Measurements from ENCODE around the gene TNFRSF1A. TPM values are rescaled to one million over a fixed set of nuclear protein-coding genes. Genes with fewer than 3 reads are reported as not detected.
A peak's percentile ranks its signal among the peaks of the same experiment; 100 is the strongest.

TNFRSF1A gene
- total and polyA plus RNA-seq, 2 of the 13 experiments (the other 11 are each of a cell fraction or from before 2014, with no cell fraction given) = 41.5 to 61.2 TPM

- TF ChIP-seq CSRNP1 (CRISPR knock-in tag; IDR thresholded peaks at IDR 0.05) = peak; percentile 22; the same call in 1 of the 2 replicates
- TF ChIP-seq ZNF704 (CRISPR knock-in tag; IDR thresholded peaks at IDR 0.05; ENCODE audit: borderline replicate concordance) = peak; percentile 75; the same call in 1 of the 2 replicates
- no peak for TF ChIP-seq PRMT3 (CRISPR knock-in tag; IDR thresholded peaks at IDR 0.05; ENCODE audit: borderline replicate concordance, low read depth)
- TF ChIP-seq KDM2A (CRISPR knock-in tag; IDR thresholded peaks at IDR 0.05; ENCODE audit: borderline replicate concordance, low read depth) = peak; percentile 67; the same call in 1 of the 2 replicates
- TF ChIP-seq KAT8 (CRISPR knock-in tag; IDR thresholded peaks at IDR 0.05) = peak; percentile 47
- 0 out of 2 replicates have a peak, but pooled peaks have one; percentile 47 for TF ChIP-seq HNRNPL (IDR thresholded peaks at IDR 0.05; ENCODE audit: low read depth, low read length)
- no peak for TF ChIP-seq ZNF101 (CRISPR knock-in tag; IDR thresholded peaks at IDR 0.05; ENCODE audit: borderline replicate concordance, low read depth)
- TF ChIP-seq MAZ (IDR thresholded peaks at IDR 0.05; ENCODE audit: borderline replicate concordance, low read depth, low read length) = no peak
- peak; percentile 55; the same call in 1 of the 2 replicates for TF ChIP-seq MAZ (CRISPR knock-in tag; IDR thresholded peaks at IDR 0.05; ENCODE audit: low read depth)
- peak; percentile 59 for TF ChIP-seq SAP130 (CRISPR knock-in tag; IDR thresholded peaks at IDR 0.05; ENCODE audit: low read depth)
- peak; percentile 19; the same call in 1 of the 2 replicates for TF ChIP-seq SMC3 (IDR thresholded peaks at IDR 0.05; ENCODE audit: low read length)
- no peak for TF ChIP-seq ZNF235 (CRISPR knock-in tag; IDR thresholded peaks at IDR 0.05; ENCODE audit: borderline replicate concordance)
- 0 out of 2 replicates have a peak, but pooled peaks have one; percentile 20 for TF ChIP-seq ZNF605 (CRISPR knock-in tag; IDR thresholded peaks at IDR 0.05)
- peak; percentile 92 for TF ChIP-seq TEAD3 (CRISPR knock-in tag; optimal IDR thresholded peaks at IDR 0.05; ENCODE audit: borderline replicate concordance)
- no peak for TF ChIP-seq TEF (CRISPR knock-in tag; IDR thresholded peaks at IDR 0.05)
- peak; percentile 94 for TF ChIP-seq ZNF687 (CRISPR knock-in tag; IDR thresholded peaks at IDR 0.05)
- no peak for TF ChIP-seq BRCA1 (CRISPR knock-in tag; IDR thresholded peaks at IDR 0.05)
- TF ChIP-seq CTCF (CRISPR knock-in tag; IDR thresholded peaks at IDR 0.05) = peak; percentile 66
- TF ChIP-seq ZFP90 (CRISPR knock-in tag; IDR thresholded peaks at IDR 0.05; ENCODE audit: borderline replicate concordance) = 0 out of 2 replicates have a peak, but pooled peaks have one; percentile 53
Measured at GRCh38 chr12:6376079-6376869, 34.4 kb upstream of the TNFRSF1A start (continued).
